ENCODE measurements around the gene LYRM1.
"Not testable (repeated sequence)": the region's sequence is repeated elsewhere in the genome, so short reads cannot be mapped to it uniquely, and the experiment has no call there.

LYRM1 gene

GRCh38 chr16:20920799-20921198 lies 20.2 kb downstream of the LYRM1 start:
- H3K36me3 ChIP-seq (ENCODE audit: control insufficient read depth, insufficient read depth, low read length), result peaks cover 11% of the 10 kb centered on the region; the same call in 1 of the 2 replicates
- no peak overlapping the region for H3K4me3 ChIP-seq (ENCODE audit: low read depth, low read length)
- no peak overlapping the region for H3K9ac ChIP-seq (ENCODE audit: low read length)
- no peak overlapping the region for H3K27ac ChIP-seq (ENCODE audit: low read depth, low read length)
- H3K4me1 ChIP-seq (ENCODE audit: control insufficient read depth, insufficient read depth, low read length), result peaks cover 7% of the 10 kb centered on the region
- no peaks in the 10 kb centered on the region for H3K27me3 ChIP-seq (ENCODE audit: control insufficient read depth, insufficient read depth, low read length)
- H3K9me3 ChIP-seq (ENCODE audit: control insufficient read depth, insufficient read depth, low read depth, low read length), result no peaks in the 10 kb centered on the region

GRCh38 chr16:20923876-20924275 lies 23.3 kb downstream of the LYRM1 start:
- H3K4me3 ChIP-seq (ENCODE audit: low read depth, low read length), result no peak overlapping the region
- peaks cover 3% of the 10 kb centered on the region; the same call in 1 of the 2 replicates for H3K4me1 ChIP-seq (ENCODE audit: control insufficient read depth, insufficient read depth, low read length)
- H3K9ac ChIP-seq (ENCODE audit: low read length), result no peak overlapping the region
- no peak overlapping the region for H3K27ac ChIP-seq (ENCODE audit: low read depth, low read length)
- H3K27me3 ChIP-seq (ENCODE audit: control insufficient read depth, insufficient read depth, low read length), result no peaks in the 10 kb centered on the region
- H3K36me3 ChIP-seq (ENCODE audit: control insufficient read depth, insufficient read depth, low read length), result peaks cover 6% of the 10 kb centered on the region; the same call in 1 of the 2 replicates
- no peaks in the 10 kb centered on the region for H3K9me3 ChIP-seq (ENCODE audit: control insufficient read depth, insufficient read depth, low read depth, low read length)

- peaks cover 3% of the 10 kb centered on the region; the same call in 1 of the 2 replicates for H3K36me3 ChIP-seq (ENCODE audit: control insufficient read depth, insufficient read depth, low read length)
Measured at GRCh38 chr16:20925751-20926150, 25.2 kb downstream of the LYRM1 start.

GRCh38 chr16:20928774-20929411 lies 28.3 kb downstream of the LYRM1 start:
- no peak overlapping the region for H3K4me3 ChIP-seq (ENCODE audit: low read depth, low read length)
- H3K36me3 ChIP-seq (ENCODE audit: control insufficient read depth, insufficient read depth, low read length), result peaks cover 3% of the 10 kb centered on the region; the same call in 1 of the 2 replicates
- H3K4me1 ChIP-seq (ENCODE audit: control insufficient read depth, insufficient read depth, low read length), result no peaks in the 10 kb centered on the region
- H3K9ac ChIP-seq (ENCODE audit: low read length), result no peak overlapping the region
- no peaks in the 10 kb centered on the region for H3K9me3 ChIP-seq (ENCODE audit: control insufficient read depth, insufficient read depth, low read depth, low read length)
- H3K27me3 ChIP-seq (ENCODE audit: control insufficient read depth, insufficient read depth, low read length), result no peaks in the 10 kb centered on the region
- H3K27ac ChIP-seq (ENCODE audit: low read depth, low read length), result no peak overlapping the region

More at GRCh38 chr16:20925751-20926150, 25.2 kb downstream of the LYRM1 start:
- H3K9ac ChIP-seq (ENCODE audit: low read length), result no peak overlapping the region
- no peaks in the 10 kb centered on the region for H3K27me3 ChIP-seq (ENCODE audit: control insufficient read depth, insufficient read depth, low read length)
- H3K27ac ChIP-seq (ENCODE audit: low read depth, low read length), result no peak overlapping the region
- no peak overlapping the region for H3K4me3 ChIP-seq (ENCODE audit: low read depth, low read length)
- H3K4me1 ChIP-seq (ENCODE audit: control insufficient read depth, insufficient read depth, low read length), result no peaks in the 10 kb centered on the region
- H3K9me3 ChIP-seq (ENCODE audit: control insufficient read depth, insufficient read depth, low read depth, low read length), result no peaks in the 10 kb centered on the region

GRCh38 chr16:20929676-20930364 lies 29.2 kb downstream of the LYRM1 start:
- H3K4me3 ChIP-seq (ENCODE audit: low read depth, low read length); H3K27me3 ChIP-seq (ENCODE audit: control insufficient read depth, insufficient read depth, low read length); H3K9ac ChIP-seq (ENCODE audit: low read length); H3K36me3 ChIP-seq (ENCODE audit: control insufficient read depth, insufficient read depth, low read length); H3K9me3 ChIP-seq (ENCODE audit: control insufficient read depth, insufficient read depth, low read depth, low read length); H3K27ac ChIP-seq (ENCODE audit: low read depth, low read length); H3K4me1 ChIP-seq (ENCODE audit: control insufficient read depth, insufficient read depth, low read length): not testable (repeated sequence)

- no peaks in the 10 kb centered on the region for H3K27me3 ChIP-seq (ENCODE audit: control insufficient read depth, insufficient read depth, low read length)
- no peak overlapping the region for H3K9ac ChIP-seq (ENCODE audit: low read length)
- H3K4me3 ChIP-seq (ENCODE audit: low read depth, low read length), result no peak overlapping the region
- no peaks in the 10 kb centered on the region for H3K4me1 ChIP-seq (ENCODE audit: control insufficient read depth, insufficient read depth, low read length)
- no peaks in the 10 kb centered on the region; the same call in 1 of the 2 replicates for H3K36me3 ChIP-seq (ENCODE audit: control insufficient read depth, insufficient read depth, low read length)
- H3K27ac ChIP-seq (ENCODE audit: low read depth, low read length), result no peak overlapping the region
- no peaks in the 10 kb centered on the region for H3K9me3 ChIP-seq (ENCODE audit: control insufficient read depth, insufficient read depth, low read depth, low read length)
Measured at GRCh38 chr16:20930365-20930690, 29.8 kb downstream of the LYRM1 start.

GRCh38 chr16:20931066-20931600 lies 30.6 kb downstream of the LYRM1 start:
- no peaks in the 10 kb centered on the region for H3K4me1 ChIP-seq (ENCODE audit: control insufficient read depth, insufficient read depth, low read length)
- no peak overlapping the region for H3K4me3 ChIP-seq (ENCODE audit: low read depth, low read length)
- H3K27me3 ChIP-seq (ENCODE audit: control insufficient read depth, insufficient read depth, low read length), result no peaks in the 10 kb centered on the region
- H3K36me3 ChIP-seq (ENCODE audit: control insufficient read depth, insufficient read depth, low read length), result no peaks in the 10 kb centered on the region
- H3K27ac ChIP-seq (ENCODE audit: low read depth, low read length), result no peak overlapping the region
- no peaks in the 10 kb centered on the region for H3K9me3 ChIP-seq (ENCODE audit: control insufficient read depth, insufficient read depth, low read depth, low read length)
- H3K9ac ChIP-seq (ENCODE audit: low read length), result no peak overlapping the region

- Histone ChIP-seq H3K4me1 (ENCODE audit: control insufficient read depth, insufficient read depth, low read length) (no peaks in the 10 kb centered on the region), H3K4me3 (ENCODE audit: low read depth, low read length) (no peak overlapping the region), H3K9me3 (ENCODE audit: control insufficient read depth, insufficient read depth, low read depth, low read length) (no peaks in the 10 kb centered on the region), H3K27me3 (ENCODE audit: control insufficient read depth, insufficient read depth, low read length) (no peaks in the 10 kb centered on the region), H3K9ac (ENCODE audit: low read length) (no peak overlapping the region), H3K27ac (ENCODE audit: low read depth, low read length) (no peak overlapping the region), H3K36me3 (ENCODE audit: control insufficient read depth, insufficient read depth, low read length) (no peaks in the 10 kb centered on the region)
Measured at GRCh38 chr16:20933589-20933988, 33.0 kb downstream of the LYRM1 start.

GRCh38 chr16:20937736-20938135 lies 37.2 kb downstream of the LYRM1 start:
- no peak overlapping the region for H3K9ac ChIP-seq (ENCODE audit: low read length)
- H3K9me3 ChIP-seq (ENCODE audit: control insufficient read depth, insufficient read depth, low read depth, low read length), result no peaks in the 10 kb centered on the region
- H3K4me3 ChIP-seq (ENCODE audit: low read depth, low read length), result no peak overlapping the region
- no peaks in the 10 kb centered on the region for H3K36me3 ChIP-seq (ENCODE audit: control insufficient read depth, insufficient read depth, low read length)
- peaks cover 4% of the 10 kb centered on the region; the same call in 1 of the 2 replicates for H3K4me1 ChIP-seq (ENCODE audit: control insufficient read depth, insufficient read depth, low read length)
- H3K27ac ChIP-seq (ENCODE audit: low read depth, low read length), result no peak overlapping the region
- no peaks in the 10 kb centered on the region for H3K27me3 ChIP-seq (ENCODE audit: control insufficient read depth, insufficient read depth, low read length)

- H3K4me1 ChIP-seq (ENCODE audit: control insufficient read depth, insufficient read depth, low read length), result peaks cover 4% of the 10 kb centered on the region; the same call in 1 of the 2 replicates
- no peak overlapping the region for H3K9ac ChIP-seq (ENCODE audit: low read length)
- H3K27ac ChIP-seq (ENCODE audit: low read depth, low read length), result no peak overlapping the region
- no peaks in the 10 kb centered on the region for H3K9me3 ChIP-seq (ENCODE audit: control insufficient read depth, insufficient read depth, low read depth, low read length)
- no peaks in the 10 kb centered on the region for H3K27me3 ChIP-seq (ENCODE audit: control insufficient read depth, insufficient read depth, low read length)
- H3K4me3 ChIP-seq (ENCODE audit: low read depth, low read length), result no peak overlapping the region
- H3K36me3 ChIP-seq (ENCODE audit: control insufficient read depth, insufficient read depth, low read length), result no peaks in the 10 kb centered on the region
Measured at GRCh38 chr16:20938426-20938825, 37.9 kb downstream of the LYRM1 start.

GRCh38 chr16:20939611-20940010 lies 39.0 kb downstream of the LYRM1 start:
- H3K4me1 ChIP-seq (ENCODE audit: control insufficient read depth, insufficient read depth, low read length), result peaks cover 4% of the 10 kb centered on the region; the same call in 1 of the 2 replicates
- H3K9ac ChIP-seq (ENCODE audit: low read length), result no peak overlapping the region
- no peaks in the 10 kb centered on the region for H3K27me3 ChIP-seq (ENCODE audit: control insufficient read depth, insufficient read depth, low read length)
- no peak overlapping the region for H3K27ac ChIP-seq (ENCODE audit: low read depth, low read length)
- no peaks in the 10 kb centered on the region for H3K9me3 ChIP-seq (ENCODE audit: control insufficient read depth, insufficient read depth, low read depth, low read length)
- no peak overlapping the region for H3K4me3 ChIP-seq (ENCODE audit: low read depth, low read length)
- H3K36me3 ChIP-seq (ENCODE audit: control insufficient read depth, insufficient read depth, low read length), result no peaks in the 10 kb centered on the region
